ENCODE results near the gene EYS.

EYS gene

DNA sequence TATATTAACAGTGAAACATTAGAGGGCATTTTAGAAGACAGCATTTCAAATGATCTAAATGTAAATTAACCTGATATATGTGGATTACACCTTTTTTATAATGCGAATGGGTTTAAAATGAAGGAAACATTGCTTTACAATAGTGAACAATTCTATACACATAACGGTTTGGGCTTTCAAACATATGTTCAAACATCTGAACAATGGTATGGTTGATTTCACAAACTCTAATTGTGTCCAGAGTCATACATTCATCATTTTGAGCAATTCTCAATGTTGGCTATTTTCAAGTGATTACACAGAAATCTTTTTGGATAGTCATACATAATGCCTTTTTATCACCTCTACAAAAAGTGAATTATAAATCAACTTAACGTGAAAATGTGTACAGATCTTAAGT, 1493.3 kb downstream of the EYS start:
- DNase-seq = no peak

DNA sequence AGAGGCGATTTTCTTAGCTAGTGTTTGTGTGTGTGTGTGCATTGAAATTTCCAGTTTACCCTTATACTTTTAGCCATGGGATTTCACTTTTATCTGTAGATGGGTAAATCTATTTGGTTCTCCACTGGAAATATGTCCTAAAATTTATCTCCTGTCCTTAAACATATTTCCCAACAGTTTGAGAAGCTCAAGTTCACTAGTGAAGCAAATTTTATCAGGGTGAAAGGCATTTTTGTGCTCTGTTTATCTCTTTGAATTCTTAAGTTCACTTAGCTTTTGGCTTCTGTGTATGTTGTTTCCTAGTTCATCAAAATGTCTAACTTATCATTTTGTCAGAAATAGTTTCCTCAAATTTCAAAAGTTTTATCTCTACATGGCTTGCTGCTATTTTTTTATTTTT, 1509.8 kb downstream of the EYS start:
- no peak for DNase-seq

DNA sequence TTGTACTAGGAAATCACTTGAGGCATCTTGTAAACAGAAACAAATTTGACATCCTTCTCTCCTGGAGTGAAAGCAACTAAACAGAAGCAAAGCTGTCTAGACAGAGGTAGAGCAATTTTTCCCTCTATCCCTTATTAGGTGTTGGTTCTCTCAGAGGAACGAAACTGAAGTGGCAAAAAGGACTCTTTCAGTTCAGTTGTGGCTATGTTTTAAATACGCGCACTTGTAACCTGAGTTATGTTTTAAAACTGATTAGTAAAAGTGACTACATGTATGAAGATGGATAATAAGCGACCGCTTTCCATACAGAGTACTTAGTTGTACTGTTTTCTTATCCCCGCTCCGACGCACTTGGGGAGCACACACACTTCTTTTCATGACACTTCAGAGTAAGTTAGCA, 1520.4 kb downstream of the EYS start:
- no peak for DNase-seq

DNA sequence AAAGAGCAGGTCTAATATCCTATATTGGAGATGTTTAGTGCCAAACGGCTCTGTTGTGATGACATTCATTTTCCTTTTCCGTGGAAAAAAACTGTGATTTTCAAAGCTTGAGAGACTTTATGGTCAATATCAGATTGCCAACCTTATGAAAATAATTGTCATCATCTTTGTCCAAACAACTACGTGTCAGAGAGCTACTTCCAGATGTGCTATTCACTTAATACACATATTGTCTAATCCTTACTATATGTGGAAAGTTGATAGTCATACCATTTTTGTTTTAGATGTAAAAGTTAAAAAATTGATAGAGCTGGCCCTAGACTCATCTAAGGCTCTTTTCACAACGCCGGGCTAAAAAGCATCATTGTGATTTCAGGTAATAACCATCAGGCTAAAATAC, 1521.4 kb downstream of the EYS start:
- no peak for DNase-seq

DNA sequence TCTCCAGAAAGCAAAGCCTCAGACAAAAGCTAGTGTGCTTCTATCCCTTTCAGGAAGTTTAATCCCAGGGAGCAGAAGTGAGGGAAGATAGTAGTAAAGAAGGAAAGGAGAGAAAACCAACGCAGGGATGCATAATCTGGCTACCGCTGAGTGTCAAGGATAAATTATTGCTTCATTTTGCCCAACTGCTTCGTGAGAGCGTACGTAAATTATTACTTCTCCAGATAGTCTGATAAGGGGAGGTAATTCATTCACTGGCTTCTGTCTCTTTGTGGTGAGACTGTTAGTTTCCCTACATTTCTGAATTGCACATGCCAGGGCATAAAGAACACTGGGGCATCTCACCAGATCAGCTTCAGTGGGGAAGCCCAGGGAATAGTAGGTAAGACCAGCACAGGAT, 1531.7 kb downstream of the EYS start:
- no peak for DNase-seq

DNA sequence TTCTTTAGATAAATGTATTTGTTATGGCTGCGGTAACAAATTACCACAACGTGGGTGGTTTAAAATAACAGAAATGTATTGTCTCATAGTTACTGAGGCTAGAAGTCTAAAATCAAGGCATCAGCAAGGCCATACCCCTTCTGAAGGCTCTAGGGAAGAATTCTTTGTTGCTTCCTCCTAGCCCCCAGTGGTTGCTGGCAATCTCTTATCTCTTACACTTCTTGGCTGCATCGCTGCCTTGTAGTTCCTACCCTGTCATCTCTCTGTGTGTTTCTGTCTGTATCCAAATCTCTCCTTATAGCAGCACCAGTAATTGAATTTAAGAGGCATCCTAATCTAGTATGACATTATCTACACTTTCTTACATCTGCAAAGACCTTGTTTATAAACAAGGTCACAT, 1536.7 kb downstream of the EYS start:
- no peak for DNase-seq

DNA sequence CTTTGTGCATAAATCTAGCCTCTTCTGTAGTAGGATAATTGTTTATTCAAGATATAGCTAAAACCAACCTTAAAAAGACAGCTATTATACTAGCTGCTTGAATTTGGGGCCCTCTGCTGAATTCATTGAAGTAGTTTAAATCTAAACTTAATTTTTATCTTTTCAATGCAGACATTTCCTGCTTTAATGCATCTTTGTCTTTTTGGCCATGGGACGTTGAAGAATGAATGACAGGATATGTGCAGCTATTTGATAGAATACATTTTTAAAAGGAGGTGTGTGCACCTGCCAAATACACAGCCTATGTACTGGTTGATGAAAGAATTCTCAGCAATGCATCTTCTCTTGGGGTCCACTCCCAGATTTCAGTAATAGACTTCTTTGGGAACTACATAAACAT, 1546.5 kb downstream of the EYS start:
- DNase-seq = no peak

DNA sequence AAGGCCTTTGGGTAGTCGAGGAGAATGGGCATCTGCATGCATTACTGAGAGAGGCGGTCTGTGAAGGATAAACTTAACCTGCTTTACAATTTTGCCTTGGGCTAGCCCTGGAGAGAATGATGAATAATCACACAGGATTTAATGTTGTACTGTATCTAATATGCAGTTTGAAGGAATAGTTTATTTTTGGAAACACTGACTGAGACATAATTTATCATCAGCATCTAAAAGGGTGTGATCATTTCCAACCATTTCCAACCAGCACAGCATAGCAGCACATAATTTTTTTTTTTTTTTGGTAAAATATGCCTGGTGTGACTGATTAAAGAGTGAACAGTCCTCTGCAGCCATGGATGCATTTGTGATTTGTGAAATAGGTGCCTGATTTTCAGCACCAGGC, 1552.0 kb downstream of the EYS start:
- DNase-seq = no peak

DNA sequence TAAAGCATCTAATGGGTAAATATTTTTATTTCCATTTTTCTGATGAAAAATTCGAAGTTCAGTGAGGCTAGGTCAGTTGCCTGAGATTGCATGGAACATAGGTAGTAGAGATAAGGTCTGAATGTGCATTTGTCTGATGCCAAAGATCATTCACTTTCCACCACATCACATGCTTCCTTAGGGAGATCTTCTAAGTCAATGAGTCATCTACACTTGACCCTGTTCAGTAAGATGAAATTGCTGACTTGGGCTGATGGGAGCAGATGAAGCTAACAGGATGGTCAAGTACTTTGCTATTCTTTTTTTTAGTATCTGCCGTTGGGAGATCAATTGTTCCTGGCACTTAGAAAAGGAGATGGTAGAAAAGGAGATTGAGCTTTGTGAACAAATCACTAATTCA, 1560.2 kb downstream of the EYS start:
- DNase-seq = no peak

DNA sequence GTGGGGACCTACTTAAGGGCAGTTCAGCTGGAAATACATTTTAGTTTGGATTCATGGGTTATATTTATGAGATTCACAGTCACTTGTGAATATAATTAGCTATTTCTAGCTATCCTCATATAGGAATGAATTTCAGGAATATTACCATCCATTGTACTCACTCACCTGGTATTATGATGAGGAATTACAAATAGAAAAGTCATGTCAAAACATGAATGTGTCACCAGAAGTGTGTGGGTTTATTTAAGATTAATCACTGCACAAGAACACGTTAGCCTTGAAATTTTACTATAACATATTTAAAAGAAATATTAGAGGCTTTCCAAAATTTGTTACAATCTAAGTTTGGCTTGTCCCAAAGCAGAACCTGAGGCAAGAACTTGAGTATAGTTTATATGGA, 1560.9 kb downstream of the EYS start:
- no peak for DNase-seq

DNA sequence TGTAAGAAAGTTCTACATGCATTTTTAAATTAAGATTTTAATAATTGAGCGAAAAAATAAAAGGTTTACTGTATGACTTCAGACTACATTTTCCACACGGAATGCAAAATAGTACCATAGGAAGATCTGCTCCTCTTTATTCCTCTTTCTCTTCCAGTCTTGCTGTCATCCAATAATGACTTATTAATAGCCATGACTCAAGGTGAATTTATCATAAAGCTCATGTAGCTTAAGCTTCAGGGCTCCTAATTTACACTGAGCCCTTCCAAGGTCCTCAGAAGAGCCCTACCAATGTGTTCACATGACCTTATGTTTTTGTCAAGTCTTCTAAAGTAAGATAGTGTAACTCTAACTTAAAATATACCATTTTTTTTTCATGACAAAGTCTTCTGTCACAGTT, 1561.4 kb downstream of the EYS start:
- DNase-seq = no peak

DNA sequence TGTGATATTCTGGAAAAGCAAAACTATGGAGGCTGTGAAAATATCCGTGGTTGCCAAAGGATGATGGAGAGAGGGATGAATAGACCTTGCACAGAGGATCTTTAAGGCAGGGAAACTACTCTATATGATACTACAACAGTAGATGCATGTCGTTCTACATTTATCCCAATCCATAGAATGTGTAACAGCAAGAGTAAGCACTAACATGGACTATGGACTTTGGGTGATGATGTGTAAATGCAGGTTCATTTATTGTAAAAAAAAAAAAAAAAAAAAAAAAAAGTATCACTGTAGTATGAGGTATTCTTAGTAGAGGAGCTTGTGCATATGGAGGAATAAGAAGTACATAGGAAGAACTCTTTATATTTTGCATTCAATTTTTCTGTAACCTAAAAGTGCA, 1563.9 kb downstream of the EYS start:
- DNase-seq = no peak

DNA sequence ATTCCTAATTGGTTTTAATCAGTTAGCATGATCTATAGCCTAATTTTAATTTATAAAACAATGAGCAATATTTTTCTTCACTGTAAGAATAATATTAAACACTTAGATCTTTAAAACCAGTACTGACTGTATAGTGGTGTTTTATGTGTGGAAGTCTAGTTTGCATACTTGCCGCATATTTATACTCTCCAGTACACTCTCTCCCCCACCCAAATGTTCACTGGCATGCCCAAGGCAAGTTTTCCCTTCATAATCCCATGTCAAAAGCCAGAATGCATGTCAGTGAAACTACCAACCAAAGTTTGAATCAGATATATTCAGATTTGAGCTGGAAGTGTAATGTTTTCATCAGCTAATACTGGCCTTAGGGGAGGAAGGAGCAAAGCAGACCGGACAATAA, 1565.3 kb downstream of the EYS start:
- DNase-seq = no peak

DNA sequence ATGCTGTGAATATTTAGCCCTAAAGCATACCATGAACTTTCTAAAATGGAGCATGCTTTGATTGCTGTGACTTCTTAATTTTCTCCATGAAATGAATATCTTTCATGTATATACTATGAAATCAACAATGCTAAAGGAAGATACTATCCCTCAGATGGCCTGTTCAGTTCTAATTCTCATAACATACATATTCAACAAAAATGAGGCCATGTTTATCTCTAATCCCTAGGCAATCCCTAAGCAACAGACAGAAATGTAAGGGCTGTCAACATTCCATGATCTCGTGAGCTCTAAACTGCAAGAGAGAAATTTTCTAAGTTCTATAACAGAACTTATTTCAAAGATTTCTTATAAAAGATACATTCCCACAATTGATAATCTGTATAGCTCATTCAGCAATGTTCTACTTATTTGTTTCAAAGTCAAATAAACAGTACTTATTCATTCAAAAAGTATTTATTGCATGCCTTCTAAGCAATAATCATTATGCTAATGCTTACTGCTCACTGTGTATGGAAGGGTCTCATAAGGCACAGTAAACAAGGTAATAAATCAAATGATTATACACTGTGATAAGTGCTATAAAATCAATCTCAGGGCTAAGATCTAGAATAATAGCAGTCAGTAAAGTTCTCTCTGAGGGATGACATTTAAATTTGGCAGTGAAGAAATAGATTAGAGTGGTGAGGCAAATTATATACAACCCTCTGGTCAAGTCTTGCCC, 1578.6 kb downstream of the EYS start:
- DNase-seq = no peak

DNA sequence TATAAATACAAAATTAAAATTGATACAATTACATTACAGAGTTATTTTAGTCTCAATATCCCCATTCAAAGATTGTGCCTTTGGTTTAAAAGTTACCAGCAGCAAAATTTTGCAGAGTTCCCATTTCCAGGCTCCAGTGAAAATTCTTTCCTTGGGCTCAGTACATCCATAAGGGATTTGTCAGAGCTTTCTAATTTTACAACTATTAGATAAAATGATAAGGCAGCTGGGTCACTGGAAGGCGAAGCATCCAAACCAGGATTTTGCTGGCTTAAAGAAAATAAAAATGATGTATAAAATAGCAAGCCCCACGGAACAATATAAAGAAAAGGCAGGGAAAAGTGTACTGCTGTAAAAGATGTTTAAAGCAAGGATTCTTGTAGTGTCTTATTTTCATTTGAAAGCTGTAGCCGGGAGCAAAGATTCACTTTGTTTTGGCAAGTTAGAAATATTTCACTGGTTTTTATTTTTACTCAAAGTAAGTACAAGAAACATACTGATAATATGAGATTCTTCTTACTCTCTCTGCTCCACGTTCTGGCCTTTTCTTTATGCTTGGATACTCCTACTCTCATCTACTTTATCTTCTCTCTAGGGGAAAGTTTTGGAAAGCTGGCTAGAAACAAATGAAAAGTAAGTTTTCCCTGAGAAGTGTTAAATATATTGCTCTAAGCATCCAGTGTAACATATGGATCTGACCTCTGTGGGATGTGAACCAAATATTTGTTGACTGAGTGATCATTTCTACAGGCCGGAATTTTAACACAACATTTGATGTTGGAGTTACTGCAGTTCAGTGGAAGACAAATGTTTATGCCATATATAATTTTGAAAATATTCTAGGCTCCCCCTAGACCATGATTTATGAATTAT, 1583.0 kb downstream of the EYS start:
- no peak for DNase-seq

DNA sequence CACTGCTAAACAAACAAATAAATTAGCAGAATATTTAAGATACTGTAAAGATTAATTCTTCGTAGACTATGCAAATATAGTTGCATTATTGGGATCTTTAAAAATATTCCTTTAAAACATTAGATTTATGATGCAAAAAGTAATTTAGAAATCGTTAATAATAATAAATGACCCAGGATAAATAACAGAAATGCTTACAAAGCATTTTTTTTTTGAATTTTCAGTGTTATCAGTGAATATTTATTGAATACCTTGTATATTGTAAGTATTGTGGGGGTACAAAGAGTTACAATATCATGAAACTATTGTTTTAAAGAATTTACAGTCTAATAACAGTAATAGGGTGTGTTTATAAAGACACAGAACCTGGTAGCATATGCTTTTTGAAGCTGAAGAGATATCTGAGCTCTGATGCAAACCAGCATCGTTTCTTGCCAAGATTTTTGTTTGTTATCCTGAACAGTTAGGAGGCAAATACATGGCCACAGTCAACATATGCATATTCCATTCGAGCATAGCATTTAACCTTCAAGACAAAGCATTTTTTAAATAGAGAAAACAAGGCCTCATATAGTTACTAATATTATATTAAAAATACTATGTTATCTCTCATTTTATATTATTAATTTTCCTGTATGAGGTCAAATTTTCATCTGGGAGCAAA, 1584.2 kb downstream of the EYS start:
- no peak for DNase-seq

DNA sequence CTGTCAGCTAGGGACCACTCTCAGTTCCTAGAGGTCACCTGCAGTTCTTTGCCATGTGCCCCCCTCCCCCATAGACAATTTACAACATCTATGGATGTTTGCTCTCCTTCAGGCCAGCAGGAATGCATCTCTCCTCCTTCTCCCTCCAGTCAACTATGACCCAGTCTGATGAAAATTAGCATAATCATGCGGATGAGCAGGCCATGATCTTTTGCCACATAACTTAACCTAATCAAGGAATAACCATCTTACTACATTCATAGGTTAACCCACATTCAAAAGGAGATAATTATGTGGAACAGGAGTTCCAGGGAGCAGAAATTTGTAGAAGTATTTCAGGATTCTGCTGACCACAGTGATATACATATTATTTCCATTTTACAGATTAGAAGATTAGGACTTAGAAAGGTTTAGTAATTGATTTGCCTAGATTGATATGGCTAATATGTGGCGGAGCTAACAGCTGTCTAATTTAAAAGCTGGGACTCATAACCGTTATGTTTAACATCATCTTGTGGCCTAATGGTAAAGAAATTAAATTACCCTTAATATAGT, 1585.9 kb downstream of the EYS start:
- DNase-seq = no peak

DNA sequence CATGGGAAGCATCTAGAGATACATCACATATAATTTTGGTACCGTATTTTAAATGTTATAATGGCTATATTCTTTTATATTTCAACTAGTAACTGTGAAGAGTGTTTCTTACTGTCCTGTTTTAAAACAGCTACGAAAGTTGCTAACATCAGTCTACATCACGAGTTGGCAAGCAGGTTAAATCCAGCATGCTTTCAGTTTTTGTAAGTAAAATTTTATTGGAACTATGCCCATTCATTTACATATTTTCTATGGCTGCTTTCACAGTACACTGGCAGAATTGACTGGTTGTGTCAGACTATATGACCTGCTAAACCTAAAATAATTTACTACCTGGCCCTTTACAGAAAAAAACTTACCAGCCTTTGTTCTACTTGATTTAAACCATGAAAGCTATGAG, 1593.3 kb downstream of the EYS start:
- DNase-seq = no peak

DNA sequence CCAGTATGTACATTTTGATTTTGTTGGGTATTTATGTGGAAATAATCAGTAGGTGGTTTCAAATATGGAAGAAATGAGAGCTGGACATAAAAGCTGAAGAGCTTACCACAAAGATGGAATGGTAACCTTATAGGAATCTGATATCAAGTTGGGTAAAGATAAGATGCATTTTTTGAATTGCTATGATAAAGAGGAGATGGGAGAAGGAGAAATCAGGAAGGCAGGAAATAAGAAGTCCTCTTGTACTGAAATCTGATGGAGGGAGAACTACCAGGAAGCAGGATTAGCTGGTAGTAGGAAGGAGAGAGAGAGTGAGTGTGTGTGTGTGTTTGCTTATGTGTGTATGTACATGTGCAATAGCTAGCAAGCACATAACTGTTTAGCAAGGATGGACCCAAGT, 1603.0 kb downstream of the EYS start:
- DNase-seq = no peak

DNA sequence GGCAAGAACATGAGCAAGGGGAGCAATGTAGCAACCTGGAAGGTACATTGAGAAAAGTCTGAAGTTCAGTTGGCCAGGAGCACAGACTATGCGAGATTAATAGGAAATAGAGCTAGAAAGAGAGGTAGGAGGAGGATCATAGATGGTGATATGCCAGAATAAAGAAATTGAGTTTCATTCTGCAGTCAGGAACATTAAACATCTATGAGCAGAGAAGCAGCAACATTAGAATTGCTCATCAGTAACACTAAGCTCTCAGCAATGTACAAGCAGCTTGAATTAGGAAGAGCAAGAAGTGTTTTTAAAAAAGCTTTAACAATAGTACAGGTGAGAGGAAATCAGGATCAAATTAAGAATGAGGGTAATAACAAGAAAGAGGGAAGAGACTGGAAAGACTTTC, 1603.5 kb downstream of the EYS start:
- DNase-seq = no peak

DNA sequence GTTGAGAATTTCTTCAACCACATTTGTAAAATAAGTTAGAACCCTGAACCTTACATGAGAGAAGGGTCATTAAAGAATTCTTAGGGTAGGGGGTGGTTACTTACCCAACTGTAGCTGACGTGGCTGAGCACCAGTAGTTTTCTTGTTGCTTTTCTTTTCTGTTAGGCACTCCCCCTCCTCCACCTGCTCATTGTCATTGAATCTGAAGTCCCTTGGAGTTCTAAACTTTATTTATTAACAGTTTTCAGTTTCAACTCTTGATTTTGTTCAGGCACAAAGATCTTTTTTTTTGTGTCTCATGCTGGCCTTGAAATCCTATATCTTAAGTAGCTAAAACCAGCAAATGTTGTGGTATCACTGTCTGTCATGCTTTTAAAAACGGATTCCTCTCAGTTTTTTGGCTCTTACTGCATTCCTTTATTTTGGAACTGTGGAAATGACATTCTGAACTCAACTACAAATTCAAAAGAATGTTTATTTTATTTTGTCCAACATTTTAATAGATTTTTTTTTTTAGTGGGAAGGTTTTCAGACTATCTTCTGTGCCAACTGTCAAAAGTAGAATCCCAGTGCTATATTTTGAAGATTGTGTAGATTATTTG, 1606.2 kb downstream of the EYS start:
- no peak for DNase-seq

DNA sequence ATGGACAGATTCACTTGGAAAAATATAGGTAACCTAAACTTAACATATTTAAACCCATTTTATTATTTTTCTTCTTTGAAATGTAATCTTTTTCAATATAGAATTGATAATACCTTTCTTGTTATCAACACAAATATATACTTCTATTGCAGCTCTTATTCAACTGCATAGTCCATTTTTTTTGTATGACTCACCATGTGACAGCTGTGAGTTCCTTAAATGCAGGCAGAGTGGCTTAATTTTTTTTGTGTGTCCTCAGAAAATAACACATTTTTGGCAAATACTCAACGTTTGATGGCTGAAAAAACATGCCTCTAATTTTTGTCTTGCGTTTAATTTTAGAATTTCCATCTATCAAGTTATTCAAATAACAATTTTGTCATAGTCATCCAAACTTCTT, 1616.7 kb downstream of the EYS start:
- DNase-seq = no peak

DNA sequence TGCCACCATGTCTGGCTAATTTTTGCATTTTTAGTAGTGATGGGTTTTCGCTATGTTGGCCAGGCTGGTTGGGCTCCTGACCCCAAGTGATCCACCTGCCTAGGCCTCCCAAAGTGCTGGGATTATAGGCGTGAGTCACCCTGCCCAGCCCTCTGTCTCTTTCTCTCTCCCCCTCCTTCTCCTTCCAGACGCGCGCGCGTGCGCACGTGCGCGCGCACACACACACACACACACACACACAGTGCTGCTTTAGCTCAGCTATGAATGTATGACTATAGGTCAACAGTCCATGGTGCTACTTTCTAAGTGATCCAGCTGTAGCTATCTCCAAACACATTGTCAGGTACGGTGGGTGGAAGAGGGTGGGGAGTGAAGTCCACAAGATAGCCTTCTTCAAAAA, 1621.9 kb downstream of the EYS start:
- no peak for DNase-seq
